ENCODE data around the gene MAMDC4. TPM values are rescaled to one million over a fixed set of nuclear protein-coding genes. Genes with fewer than 3 reads are reported as not detected.
A peak's percentile ranks its signal among the peaks of the same experiment; 100 is the strongest.
"Not testable (repeated sequence)": the region's sequence is repeated elsewhere in the genome, so short reads cannot be mapped to it uniquely, and the experiment has no call there.

MAMDC4 gene
- total RNA-seq, 2 experiments from 2014 or later = 11.7 to 14.2 TPM

DNA sequence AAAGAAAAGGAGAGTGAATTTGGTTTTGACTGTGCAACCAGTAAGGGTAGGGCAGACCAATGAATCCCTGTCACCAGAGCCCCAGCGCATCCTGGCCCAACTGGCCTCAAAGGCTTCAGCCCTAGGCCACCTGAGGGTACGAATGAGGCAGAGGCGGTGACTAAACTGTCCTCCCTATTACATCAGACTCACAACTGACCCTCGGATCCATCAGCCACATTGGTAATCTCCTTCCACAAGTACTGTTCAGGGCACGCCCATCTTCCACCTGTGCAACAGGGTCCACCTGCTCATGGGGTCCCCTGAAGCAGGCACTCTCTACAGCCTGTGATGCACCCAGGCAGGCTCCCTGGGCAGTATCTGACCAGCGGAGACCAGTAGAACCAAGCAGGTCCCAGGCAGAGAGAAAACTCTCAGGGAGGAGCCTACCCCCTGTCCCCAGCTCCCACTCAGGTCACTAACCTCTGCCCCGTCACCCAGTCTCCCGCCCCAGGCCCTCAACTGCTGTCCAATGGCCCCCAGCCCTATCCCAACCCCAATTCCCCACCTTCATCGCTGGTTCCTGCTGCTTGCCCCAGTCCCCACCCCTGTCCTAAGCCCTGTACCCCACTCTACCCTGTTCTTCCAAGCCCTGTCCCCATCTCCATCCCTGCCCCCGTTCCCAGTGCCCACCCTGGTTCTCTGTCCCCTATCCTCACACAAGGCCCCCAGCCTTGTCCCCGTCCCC, 13.1 kb downstream of the MAMDC4 start:
- BruUV-seq (replicated peaks) = no TSS peak
- intact Hi-C loops (cut with micrococcal nuclease; ENCODE audit: unreplicated experiment) = no loop called here
- POLR2A ChIA-PET = no interaction called here

DNA sequence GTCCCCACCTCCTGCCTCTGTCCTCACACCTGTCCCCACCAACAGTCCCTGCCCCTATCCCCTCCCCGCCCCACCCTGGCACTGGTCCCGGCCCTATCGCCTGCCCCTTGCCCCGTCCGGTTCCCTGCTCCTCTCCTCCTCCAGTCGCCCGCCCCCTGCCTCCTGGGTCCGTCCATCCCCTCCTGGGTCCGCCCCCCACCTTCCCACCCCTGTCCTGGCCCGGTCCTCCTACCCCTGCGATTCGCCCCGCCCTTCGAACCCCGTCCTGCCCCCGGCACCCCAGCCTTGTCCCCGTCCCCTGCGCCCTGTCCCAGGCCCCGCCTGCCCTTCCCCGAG, 13.6 kb downstream of the MAMDC4 start:
- Histone ChIP-seq H3K36me3 (ENCODE audit: insufficient read depth, low read length) (peaks cover 30% of the 10 kb centered on the region), H3K4me3 (ENCODE audit: low read depth, low read length, poor library complexity, severe bottlenecking) (peak overlapping the region; percentile 92), H3K79me2 (ENCODE audit: insufficient read depth, low read depth, low read length) (peaks cover 23% of the 10 kb centered on the region), H3K9me2 (ENCODE audit: insufficient read depth, low read length) (no peaks in the 10 kb centered on the region), H3K27ac (ENCODE audit: low read depth, low read length, poor library complexity, severe bottlenecking) (no peak overlapping the region), H3K4me1 (ENCODE audit: insufficient read depth, low read length, poor library complexity, severe bottlenecking) (peaks cover 13% of the 10 kb centered on the region), H3K9me3 (ENCODE audit: low read length) (peaks cover 6% of the 10 kb centered on the region; the same call in 1 of the 2 replicates), H2AFZ (ENCODE audit: low read length) (no peak overlapping the region), H4K20me1 (ENCODE audit: insufficient read depth, low read length) (no peaks in the 10 kb centered on the region), H3K4me2 (ENCODE audit: low read length) (peak overlapping the region; percentile 73)
- no peak for TF ChIP-seq EZH2phosphoT487 (IDR thresholded peaks at IDR 0.05; ENCODE audit: borderline replicate concordance, low read depth, low read length)
- TF ChIP-seq, protein P1, sequence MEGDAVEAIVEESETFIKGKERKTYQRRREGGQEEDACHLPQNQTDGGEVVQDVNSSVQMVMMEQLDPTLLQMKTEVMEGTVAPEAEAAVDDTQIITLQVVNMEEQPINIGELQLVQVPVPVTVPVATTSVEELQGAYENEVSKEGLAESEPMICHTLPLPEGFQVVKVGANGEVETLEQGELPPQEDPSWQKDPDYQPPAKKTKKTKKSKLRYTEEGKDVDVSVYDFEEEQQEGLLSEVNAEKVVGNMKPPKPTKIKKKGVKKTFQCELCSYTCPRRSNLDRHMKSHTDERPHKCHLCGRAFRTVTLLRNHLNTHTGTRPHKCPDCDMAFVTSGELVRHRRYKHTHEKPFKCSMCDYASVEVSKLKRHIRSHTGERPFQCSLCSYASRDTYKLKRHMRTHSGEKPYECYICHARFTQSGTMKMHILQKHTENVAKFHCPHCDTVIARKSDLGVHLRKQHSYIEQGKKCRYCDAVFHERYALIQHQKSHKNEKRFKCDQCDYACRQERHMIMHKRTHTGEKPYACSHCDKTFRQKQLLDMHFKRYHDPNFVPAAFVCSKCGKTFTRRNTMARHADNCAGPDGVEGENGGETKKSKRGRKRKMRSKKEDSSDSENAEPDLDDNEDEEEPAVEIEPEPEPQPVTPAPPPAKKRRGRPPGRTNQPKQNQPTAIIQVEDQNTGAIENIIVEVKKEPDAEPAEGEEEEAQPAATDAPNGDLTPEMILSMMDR (conservative IDR thresholded peaks at IDR 0.05; ENCODE audit: low read length) = no peak
- BruUV-seq (replicated peaks) = no TSS peak
- POLR2A ChIA-PET = no interaction called here
- intact Hi-C loops (cut with micrococcal nuclease; ENCODE audit: unreplicated experiment) = loop anchor here (1.0 to 2.0 kb wide), 2 partner anchors 16 to 21 kb away; partner anchors contain the start of genes PHPT1 and TRAF2
- DNase-seq (ENCODE audit: low spot score) = no peak
- CTCF ChIA-PET (ENCODE audit: unreplicated experiment) = no interaction called here

More for the DNA sequence above, 13.1 kb downstream of the MAMDC4 start:
- Histone ChIP-seq H3K36me3 (ENCODE audit: insufficient read depth, low read length) (peaks cover 30% of the 10 kb centered on the region), H3K79me2 (ENCODE audit: insufficient read depth, low read depth, low read length) (peaks cover 23% of the 10 kb centered on the region), H3K27ac (ENCODE audit: low read depth, low read length, poor library complexity, severe bottlenecking) (no peak overlapping the region), H3K9me3 (ENCODE audit: low read length) (peaks cover 6% of the 10 kb centered on the region; the same call in 1 of the 2 replicates), H3K4me1 (ENCODE audit: insufficient read depth, low read length, poor library complexity, severe bottlenecking) (peaks cover 13% of the 10 kb centered on the region), H4K20me1 (ENCODE audit: insufficient read depth, low read length) (no peaks in the 10 kb centered on the region), H2AFZ (ENCODE audit: low read length) (no peak overlapping the region), H3K9me2 (ENCODE audit: insufficient read depth, low read length) (no peaks in the 10 kb centered on the region), H3K4me2 (ENCODE audit: low read length) (peak overlapping the region; percentile 73), H3K4me3 (ENCODE audit: low read depth, low read length, poor library complexity, severe bottlenecking) (peak overlapping the region; percentile 92)
- no peak for DNase-seq (ENCODE audit: low spot score)
- CTCF ChIA-PET (ENCODE audit: unreplicated experiment) = no interaction called here
- no peak for TF ChIP-seq EZH2phosphoT487 (IDR thresholded peaks at IDR 0.05; ENCODE audit: borderline replicate concordance, low read depth, low read length)
- TF ChIP-seq, protein P1 (conservative IDR thresholded peaks at IDR 0.05; ENCODE audit: low read length) = no peak

DNA sequence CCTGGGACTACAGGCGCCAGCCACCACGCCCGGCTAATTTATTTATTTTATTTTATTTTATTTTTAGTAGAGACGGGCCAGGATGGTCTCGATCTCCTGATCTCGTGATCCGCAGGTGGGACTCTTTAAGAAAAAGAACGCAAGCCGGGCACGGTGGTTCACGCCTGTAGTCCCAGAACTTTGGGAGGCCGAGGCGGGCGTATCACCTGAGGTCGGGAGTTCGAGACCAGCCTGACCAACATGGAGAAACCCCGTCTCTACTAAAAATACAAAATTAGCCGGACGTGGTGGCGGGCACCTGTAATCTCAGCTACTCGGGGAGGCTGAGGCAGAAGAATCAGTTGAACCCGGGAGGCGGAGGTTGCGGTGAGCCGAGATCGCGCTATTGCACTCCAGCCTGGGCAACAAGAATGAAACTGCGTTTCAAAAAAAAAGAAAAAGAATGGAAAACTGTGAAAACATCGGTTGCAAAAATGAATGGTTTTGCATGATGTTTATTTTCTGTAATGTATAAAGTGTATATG, 14.8 kb downstream of the MAMDC4 start:
- peaks cover 23% of the 10 kb centered on the region for H3K79me2 ChIP-seq (ENCODE audit: insufficient read depth, low read depth, low read length)
- peak overlapping the region; percentile 92 for H3K4me3 ChIP-seq (ENCODE audit: low read depth, low read length, poor library complexity, severe bottlenecking)
- DNase-seq (ENCODE audit: low spot score); H2AFZ ChIP-seq (ENCODE audit: low read length); H3K27ac ChIP-seq (ENCODE audit: low read depth, low read length, poor library complexity, severe bottlenecking); H3K9me2 ChIP-seq (ENCODE audit: insufficient read depth, low read length); H4K20me1 ChIP-seq (ENCODE audit: insufficient read depth, low read length); POLR2A ChIA-PET; BruUV-seq (replicated peaks); CTCF ChIA-PET (ENCODE audit: unreplicated experiment): not testable (repeated sequence)
- peaks cover 13% of the 10 kb centered on the region for H3K9me3 ChIP-seq (ENCODE audit: low read length)
- H3K36me3 ChIP-seq (ENCODE audit: insufficient read depth, low read length) = peaks cover 23% of the 10 kb centered on the region
- intact Hi-C loops (cut with micrococcal nuclease; ENCODE audit: unreplicated experiment) = loop anchor here (1.0 to 2.0 kb wide), 2 partner anchors 18 to 20 kb away; partner anchors contain the start of genes PHPT1 and TRAF2
- H3K4me1 ChIP-seq (ENCODE audit: insufficient read depth, low read length, poor library complexity, severe bottlenecking) = peaks cover 13% of the 10 kb centered on the region
- peak overlapping the region; percentile 64 for H3K4me2 ChIP-seq (ENCODE audit: low read length)
